GM12865 (cell line): ENCODE measurements around the gene TRIAP1.
A peak's percentile ranks its signal among the peaks of the same experiment; 100 is the strongest.
"Not testable (repeated sequence)": the region's sequence is repeated elsewhere in the genome, so short reads cannot be mapped to it uniquely, and the experiment has no call there.

Source experiments
- DNase-seq: peaks from one replicate; pipeline ENCODE4 v3.0.0; 2010; ENCODE audit warnings: low read depth
- H3K4me3 ChIP-seq: 2 replicates; pipeline ENCODE4 v1.5.1; 2011; ENCODE audit warnings: mild to moderate bottlenecking, low read depth, low read length, control low read depth
- CTCF ChIP-seq: IDR thresholded peaks from 2 replicates; pipeline ENCODE4 v1.5.1; 2011; ENCODE audit warnings: low read length, control low read depth, low read depth, inconsistent platforms; ENCODE audit not compliant: insufficient read depth; ENCODE audit errors: missing control alignments

The TRIAP1 gene

GRCh38 chr12:120460157-120460556, 14.0 kb upstream of the TRIAP1 start:
- DNase-seq: no peak
- TF ChIP-seq CTCF: no peak
- no peak overlapping the region for H3K4me3 ChIP-seq

- DNase-seq: peak; percentile 45
- peak; percentile 38 for TF ChIP-seq CTCF
- no peak overlapping the region for H3K4me3 ChIP-seq
Observed at GRCh38 chr12:120457133-120457532, 10.9 kb upstream of the TRIAP1 start.

- H3K4me3 ChIP-seq: no peak overlapping the region
- TF ChIP-seq CTCF: no peak
- DNase-seq: no peak
Observed at GRCh38 chr12:120455302-120455701, 9.1 kb upstream of the TRIAP1 start.

GRCh38 chr12:120453977-120454376, 7.8 kb upstream of the TRIAP1 start:
- peak; percentile 52 for DNase-seq
- peak; percentile 65 for TF ChIP-seq CTCF
- H3K4me3 ChIP-seq: no peak overlapping the region

- H3K4me3 ChIP-seq: no peak overlapping the region
- TF ChIP-seq CTCF: no peak
- no peak for DNase-seq
Observed at GRCh38 chr12:120453060-120453750, 7.0 kb upstream of the TRIAP1 start.

GRCh38 chr12:120452524-120452923, 6.3 kb upstream of the TRIAP1 start:
- DNase-seq, H3K4me3 ChIP-seq: not testable (repeated sequence)

DNA sequence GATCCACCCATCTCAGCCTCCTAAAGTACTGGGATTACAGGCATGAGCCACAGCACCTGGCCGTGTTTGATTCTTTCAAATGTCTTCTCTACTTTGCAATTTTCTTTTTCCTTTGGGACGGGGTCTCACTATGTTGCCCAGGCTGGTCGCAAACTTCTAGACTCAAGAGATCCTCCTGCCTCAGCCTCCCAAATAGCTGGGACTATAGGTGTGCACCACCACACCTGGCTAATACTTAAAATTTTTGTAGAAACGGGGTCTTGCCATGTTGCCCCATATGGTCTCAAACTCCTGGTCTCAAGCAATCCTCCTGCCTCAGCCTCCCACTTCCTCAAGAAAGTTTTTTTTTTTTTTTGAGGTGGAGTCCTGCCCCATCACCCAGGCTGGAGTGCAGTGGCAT, 1.8 kb upstream of the TRIAP1 start:
- DNase-seq: no peak
- H3K4me3 ChIP-seq: no peak overlapping the region
- TF ChIP-seq CTCF: no peak

DNA sequence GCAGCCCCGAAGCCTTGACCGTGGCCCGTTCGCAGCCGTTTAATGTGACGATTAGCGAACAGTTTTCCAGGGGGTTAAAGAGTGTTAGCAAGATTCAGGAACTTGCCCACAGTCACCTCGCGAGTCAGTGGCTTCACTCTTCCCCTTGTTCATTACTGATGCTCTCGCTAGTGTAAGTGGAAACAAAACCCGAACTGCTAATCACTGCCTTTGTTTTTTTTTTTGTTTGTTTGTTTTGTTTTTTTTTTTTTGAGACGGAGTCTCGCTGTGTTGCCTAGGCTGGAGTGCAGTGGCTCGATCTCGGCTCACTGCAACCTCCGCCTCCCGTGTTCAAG, 627 bp upstream of the TRIAP1 start:
- peak overlapping the region; percentile 94 for H3K4me3 ChIP-seq
- not testable (repeated sequence) for DNase-seq
